GM23248 (cell line): ENCODE data around the gene DESI1.

ENCODE experiments used
- EZH2 ChIP-seq: fragments of 200-600 bp; sonication (generic); IDR thresholded peaks from 2 replicates; pipeline ENCODE4 v1.6.1; 2018; ENCODE audit warnings: antibody characterized with exemption, mild to moderate bottlenecking; ENCODE audit not compliant: insufficient read depth, poor library complexity, severe bottlenecking
- EZH2phosphoT487 ChIP-seq: fragments of 200-600 bp; sonication (generic); IDR thresholded peaks from 2 replicates; pipeline ENCODE4 v1.6.1; 2018; ENCODE audit warnings: antibody characterized with exemption, moderate library complexity, mild to moderate bottlenecking, low read depth; ENCODE audit not compliant: insufficient read depth

DNA sequence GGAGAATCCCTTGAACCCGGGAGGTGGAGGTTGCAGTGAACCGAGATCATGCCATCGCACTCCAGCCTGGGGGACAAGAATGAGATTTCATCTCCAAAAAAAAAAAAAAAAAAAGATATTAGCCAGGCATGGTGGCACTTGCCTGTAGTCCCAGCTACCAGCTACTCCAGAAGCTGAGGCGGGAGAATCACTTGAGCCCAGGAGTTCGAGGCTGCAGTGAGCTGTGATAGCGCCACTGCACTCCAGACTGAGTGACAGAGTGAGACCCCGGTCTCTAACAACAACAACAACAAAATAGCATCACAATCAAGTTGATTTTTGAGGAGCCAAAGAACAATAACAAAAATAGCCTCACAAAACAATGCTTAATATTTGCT is 33.5 kb downstream of the DESI1 start:
- TF ChIP-seq EZH2 (no peak), EZH2phosphoT487 (no peak)
